ENCODE measurements around the gene C1orf159.

GRCh38 chr1:1157426-1157913 is 41.6 kb upstream of the C1orf159 start:
- TF ChIP-seq, protein P1, sequence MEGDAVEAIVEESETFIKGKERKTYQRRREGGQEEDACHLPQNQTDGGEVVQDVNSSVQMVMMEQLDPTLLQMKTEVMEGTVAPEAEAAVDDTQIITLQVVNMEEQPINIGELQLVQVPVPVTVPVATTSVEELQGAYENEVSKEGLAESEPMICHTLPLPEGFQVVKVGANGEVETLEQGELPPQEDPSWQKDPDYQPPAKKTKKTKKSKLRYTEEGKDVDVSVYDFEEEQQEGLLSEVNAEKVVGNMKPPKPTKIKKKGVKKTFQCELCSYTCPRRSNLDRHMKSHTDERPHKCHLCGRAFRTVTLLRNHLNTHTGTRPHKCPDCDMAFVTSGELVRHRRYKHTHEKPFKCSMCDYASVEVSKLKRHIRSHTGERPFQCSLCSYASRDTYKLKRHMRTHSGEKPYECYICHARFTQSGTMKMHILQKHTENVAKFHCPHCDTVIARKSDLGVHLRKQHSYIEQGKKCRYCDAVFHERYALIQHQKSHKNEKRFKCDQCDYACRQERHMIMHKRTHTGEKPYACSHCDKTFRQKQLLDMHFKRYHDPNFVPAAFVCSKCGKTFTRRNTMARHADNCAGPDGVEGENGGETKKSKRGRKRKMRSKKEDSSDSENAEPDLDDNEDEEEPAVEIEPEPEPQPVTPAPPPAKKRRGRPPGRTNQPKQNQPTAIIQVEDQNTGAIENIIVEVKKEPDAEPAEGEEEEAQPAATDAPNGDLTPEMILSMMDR (IDR thresholded peaks at IDR 0.05 in 2 of 3, conservative IDR thresholded peaks at IDR 0.05 in 1 of 3; ENCODE audit: insufficient read depth in 2 of 3, low read depth in 1 of 3, low read length in 3 of 3), result no peak
- peak; percentile 47; the same call in 1 of the 2 replicates for TF ChIP-seq CREB3L1 (IDR thresholded peaks at IDR 0.05; ENCODE audit: borderline replicate concordance, low read depth)
- TF ChIP-seq SREBF2 (CRISPR knock-in tag; IDR thresholded peaks at IDR 0.05), result no peak
- no peak for TF ChIP-seq EZH2 (IDR thresholded peaks at IDR 0.05; ENCODE audit: borderline replicate concordance, low read depth, low read length)
- TF ChIP-seq MCM3 (IDR thresholded peaks at IDR 0.05), result no peak
- TF ChIP-seq ATF1 (CRISPR knock-in tag; IDR thresholded peaks at IDR 0.05), result no peak
- peak; percentile 51 for TF ChIP-seq ATF1 (tag; IDR thresholded peaks at IDR 0.05)
- 0 out of 4 replicates have a peak, but pooled peaks have one; percentile 21 to 31 for TF ChIP-seq SIN3A (IDR thresholded peaks at IDR 0.05; ENCODE audit: borderline replicate concordance in 2 of 2, control insufficient read depth in 1 of 2, low read depth in 2 of 2, low read length in 2 of 2)
- no peak for TF ChIP-seq POLR3A (IDR thresholded peaks at IDR 0.05; ENCODE audit: borderline replicate concordance, extremely low read depth, insufficient read depth, insufficient read length)
- 0 out of 2 replicates have a peak, but pooled peaks have one; percentile 26 for TF ChIP-seq BHLHE40 (IDR thresholded peaks at IDR 0.05; ENCODE audit: low read length)
- TF ChIP-seq HDGF (IDR thresholded peaks at IDR 0.05), result no peak
